ENCODE measurements around the gene TACC2. TPM values are rescaled to one million over a fixed set of nuclear protein-coding genes. Genes with fewer than 3 reads are reported as not detected.

The TACC2 gene
- total RNA-seq, 1 donor from 2014 or later: 400 TPM

GRCh38 chr10:122291739-122292138 is 302.8 kb downstream of the TACC2 start:
- no peak for DNase-seq
- no peaks in the 10 kb centered on the region for H3K27me3 ChIP-seq (ENCODE audit: low read depth)
- no peak overlapping the region for H3K4me3 ChIP-seq
- TF ChIP-seq, protein P1, sequence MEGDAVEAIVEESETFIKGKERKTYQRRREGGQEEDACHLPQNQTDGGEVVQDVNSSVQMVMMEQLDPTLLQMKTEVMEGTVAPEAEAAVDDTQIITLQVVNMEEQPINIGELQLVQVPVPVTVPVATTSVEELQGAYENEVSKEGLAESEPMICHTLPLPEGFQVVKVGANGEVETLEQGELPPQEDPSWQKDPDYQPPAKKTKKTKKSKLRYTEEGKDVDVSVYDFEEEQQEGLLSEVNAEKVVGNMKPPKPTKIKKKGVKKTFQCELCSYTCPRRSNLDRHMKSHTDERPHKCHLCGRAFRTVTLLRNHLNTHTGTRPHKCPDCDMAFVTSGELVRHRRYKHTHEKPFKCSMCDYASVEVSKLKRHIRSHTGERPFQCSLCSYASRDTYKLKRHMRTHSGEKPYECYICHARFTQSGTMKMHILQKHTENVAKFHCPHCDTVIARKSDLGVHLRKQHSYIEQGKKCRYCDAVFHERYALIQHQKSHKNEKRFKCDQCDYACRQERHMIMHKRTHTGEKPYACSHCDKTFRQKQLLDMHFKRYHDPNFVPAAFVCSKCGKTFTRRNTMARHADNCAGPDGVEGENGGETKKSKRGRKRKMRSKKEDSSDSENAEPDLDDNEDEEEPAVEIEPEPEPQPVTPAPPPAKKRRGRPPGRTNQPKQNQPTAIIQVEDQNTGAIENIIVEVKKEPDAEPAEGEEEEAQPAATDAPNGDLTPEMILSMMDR (IDR thresholded peaks at IDR 0.05; ENCODE audit: borderline replicate concordance): no peak
- intact Hi-C loops (cut with micrococcal nuclease): no loop called here
- H3K27ac ChIP-seq (replicated peaks): no peak overlapping the region
- H3K36me3 ChIP-seq: no peaks in the 10 kb centered on the region
- H3K9me3 ChIP-seq (replicated peaks): no peaks in the 10 kb centered on the region
- peaks cover 17% of the 10 kb centered on the region for H3K4me1 ChIP-seq

DNA sequence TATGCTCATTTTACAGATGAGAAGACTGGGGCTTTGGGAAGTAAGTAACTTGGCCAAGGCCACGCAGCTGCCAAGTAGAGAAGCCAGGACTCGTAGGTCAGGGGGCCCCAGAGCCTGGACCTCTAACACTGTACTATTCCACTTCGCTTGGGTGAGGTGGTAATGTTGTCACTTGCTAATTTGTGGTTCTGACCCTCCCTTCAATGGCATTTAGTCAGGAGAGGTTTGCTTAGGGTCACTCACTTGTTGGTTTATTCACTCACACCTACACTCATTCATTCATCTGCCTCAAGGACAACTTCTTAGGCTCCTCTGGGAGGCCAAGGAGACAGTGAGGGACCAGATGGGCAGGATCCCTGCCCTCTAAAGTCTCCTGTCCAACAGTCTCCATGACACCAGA is 303.4 kb downstream of the TACC2 start:
- Histone ChIP-seq H3K4me3 (no peak overlapping the region), H3K27me3 (ENCODE audit: low read depth) (no peaks in the 10 kb centered on the region), H3K27ac (replicated peaks) (no peak overlapping the region), H3K9me3 (replicated peaks) (no peaks in the 10 kb centered on the region), H3K36me3 (no peaks in the 10 kb centered on the region), H3K4me1 (peaks cover 11% of the 10 kb centered on the region)
- intact Hi-C loops (cut with micrococcal nuclease): no loop called here
- TF ChIP-seq, protein P1 (IDR thresholded peaks at IDR 0.05; ENCODE audit: borderline replicate concordance): no peak
- no peak for DNase-seq

DNA sequence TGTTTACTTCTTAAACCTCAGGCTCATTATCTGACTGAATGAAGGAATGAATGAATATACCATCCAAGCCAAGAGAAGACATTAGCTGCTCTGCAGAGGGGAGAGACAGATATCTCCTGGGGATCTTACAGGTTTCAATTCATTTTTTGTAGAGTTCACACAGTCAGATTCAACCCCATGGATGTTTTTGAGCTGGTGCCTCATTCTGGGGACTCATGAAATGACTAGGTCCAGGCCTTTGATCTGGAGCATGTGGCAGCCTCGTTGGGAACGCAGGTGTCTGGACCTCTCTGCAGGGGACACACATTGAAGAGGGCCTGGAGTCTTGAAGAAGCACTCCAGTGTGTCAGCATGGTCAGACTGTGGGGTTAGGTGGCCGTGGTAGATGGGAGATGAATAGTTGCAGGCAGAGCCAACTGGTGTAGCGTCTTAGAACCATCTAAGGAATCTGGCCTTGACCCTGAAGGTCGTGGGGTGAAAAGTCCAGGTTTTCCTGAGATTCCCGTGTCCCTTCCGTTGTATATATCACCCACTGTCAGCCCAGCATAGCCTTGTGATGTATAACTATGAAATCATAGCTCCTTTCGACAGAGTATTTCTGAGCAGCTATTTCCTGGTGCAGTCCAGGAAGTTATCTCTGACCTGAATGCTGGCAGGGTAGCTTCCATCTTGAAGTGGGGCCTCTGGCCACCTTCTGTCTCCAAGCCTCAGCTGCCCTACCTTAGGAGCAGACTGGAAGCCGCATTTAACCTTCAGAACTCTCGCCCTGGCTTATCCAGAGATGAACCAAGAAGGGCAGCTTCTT is 304.4 kb downstream of the TACC2 start:
- peaks cover 1% of the 10 kb centered on the region for H3K4me1 ChIP-seq
- no peaks in the 10 kb centered on the region for H3K36me3 ChIP-seq
- no peaks in the 10 kb centered on the region for H3K9me3 ChIP-seq (replicated peaks)
- no peaks in the 10 kb centered on the region for H3K27me3 ChIP-seq (ENCODE audit: low read depth)
- TF ChIP-seq, protein P1 (IDR thresholded peaks at IDR 0.05; ENCODE audit: borderline replicate concordance): no peak
- H3K4me3 ChIP-seq: no peak overlapping the region
- H3K27ac ChIP-seq (replicated peaks): no peak overlapping the region
- intact Hi-C loops (cut with micrococcal nuclease): no loop called here
- no peak for DNase-seq

- Histone ChIP-seq H3K4me1 (peaks cover 6% of the 10 kb centered on the region), H3K4me3 (no peak overlapping the region), H3K36me3 (no peaks in the 10 kb centered on the region), H3K27ac (replicated peaks) (no peak overlapping the region), H3K27me3 (ENCODE audit: low read depth) (no peaks in the 10 kb centered on the region), H3K9me3 (replicated peaks) (no peaks in the 10 kb centered on the region)
- intact Hi-C loops (cut with micrococcal nuclease): no loop called here
- TF ChIP-seq, protein P1 (IDR thresholded peaks at IDR 0.05; ENCODE audit: borderline replicate concordance): no peak
- DNase-seq: no peak
Measured at GRCh38 chr10:122293961-122294380, 305.0 kb downstream of the TACC2 start.

DNA sequence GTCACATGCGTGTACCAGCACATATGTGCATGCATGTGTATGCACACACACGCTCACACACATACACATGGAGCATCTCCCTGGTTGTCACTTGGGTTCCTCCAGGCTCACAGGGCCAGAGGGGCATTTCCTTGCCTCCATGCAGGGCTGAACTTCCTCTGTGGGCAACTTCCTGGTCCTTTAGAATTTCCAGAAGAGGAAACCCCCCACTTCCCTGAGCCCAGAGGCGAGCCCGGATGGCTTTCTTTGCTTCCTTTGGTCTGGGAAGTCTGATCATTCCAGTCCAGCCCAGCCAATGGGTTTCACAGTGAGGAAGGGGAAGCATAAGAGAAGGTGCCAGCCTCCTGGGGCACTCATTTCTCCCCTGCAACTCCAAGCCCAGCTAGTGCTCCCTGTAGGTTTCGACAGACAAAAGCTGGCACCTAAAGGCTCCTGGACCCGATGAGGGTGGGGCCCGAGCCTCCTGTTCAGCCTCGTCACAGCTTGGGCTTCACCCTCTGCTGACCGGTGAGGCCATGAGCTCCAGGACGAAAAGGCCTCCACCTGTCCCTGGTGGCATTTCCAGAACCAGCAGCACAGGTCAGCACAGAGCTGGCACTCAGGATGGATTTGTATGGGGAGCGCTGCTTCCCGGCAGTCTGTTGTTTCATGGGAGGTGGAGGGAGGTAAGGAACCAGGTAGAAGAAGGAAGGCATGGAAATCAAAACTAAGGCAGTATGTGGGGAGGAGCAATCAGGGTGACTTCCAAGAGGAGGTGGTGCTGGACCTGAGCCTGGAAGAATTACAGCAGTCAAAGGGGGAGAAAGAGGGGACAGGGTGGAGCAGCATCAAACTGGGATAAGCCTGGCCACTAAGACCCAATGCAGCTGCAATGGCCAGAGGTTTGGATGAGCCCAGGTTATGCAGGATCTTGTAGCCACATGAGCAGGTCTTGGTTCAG is 305.8 kb downstream of the TACC2 start:
- Histone ChIP-seq H3K4me3 (no peak overlapping the region), H3K36me3 (no peaks in the 10 kb centered on the region), H3K27ac (replicated peaks) (no peak overlapping the region), H3K27me3 (ENCODE audit: low read depth) (no peaks in the 10 kb centered on the region), H3K9me3 (replicated peaks) (no peaks in the 10 kb centered on the region), H3K4me1 (peaks cover 8% of the 10 kb centered on the region)
- DNase-seq: no peak
- intact Hi-C loops (cut with micrococcal nuclease): loop anchor here (5.0 kb wide), 1 partner anchor 273 kb away; no protein-coding TSS in a partner anchor
- TF ChIP-seq, protein P1 (IDR thresholded peaks at IDR 0.05; ENCODE audit: borderline replicate concordance): no peak
